NOMO-1 (cell line): Measurements from ENCODE around the gene GPATCH8.

Experiments
- DNase-seq, 2 experiments: peaks; one replicate each; lab custom pipeline; 2025; ENCODE audit not compliant: unreplicated experiment in 2 of 2; lab: John Stamatoyannopoulos, UW

GPATCH8 gene

DNA sequence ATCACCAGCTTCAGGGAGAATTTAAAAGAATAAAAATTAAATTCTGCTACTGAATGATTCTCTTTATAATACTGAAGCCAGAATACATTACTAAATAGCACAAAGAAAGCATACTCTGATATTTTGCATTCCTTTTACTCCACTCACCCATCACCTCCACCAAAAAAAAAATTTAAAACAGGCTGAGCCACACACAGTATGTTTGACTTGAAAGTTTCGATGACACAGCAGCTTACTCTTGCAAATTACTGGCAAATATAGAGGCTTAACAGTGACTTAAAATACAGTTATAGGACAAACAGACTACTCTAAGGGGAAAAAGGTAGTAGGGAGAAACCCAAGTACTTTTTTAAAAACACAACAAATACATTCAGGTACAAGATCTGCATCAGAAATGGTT, 39.2 kb downstream of the GPATCH8 start:
- DNase-seq, result no peak

DNA sequence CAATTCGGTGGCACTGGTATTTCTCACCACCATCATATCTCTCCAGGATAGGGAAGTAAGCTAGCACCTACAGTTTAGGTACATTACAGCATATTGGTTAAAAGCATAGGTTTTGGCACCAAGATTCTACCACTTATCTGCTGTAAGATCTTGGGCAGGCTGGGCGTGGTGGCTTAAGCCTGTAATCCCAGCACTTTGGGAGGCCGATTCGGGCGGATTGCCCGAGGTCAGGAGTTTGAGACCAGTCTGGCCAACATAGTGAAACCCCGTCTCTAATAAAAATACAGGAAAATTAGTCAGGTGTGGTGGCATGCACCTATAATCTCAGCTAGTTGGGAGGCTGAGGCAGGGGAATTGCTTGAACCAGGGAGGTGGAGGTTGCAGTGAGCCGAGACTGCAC, 51.4 kb downstream of the GPATCH8 start:
- no peak for DNase-seq

DNA sequence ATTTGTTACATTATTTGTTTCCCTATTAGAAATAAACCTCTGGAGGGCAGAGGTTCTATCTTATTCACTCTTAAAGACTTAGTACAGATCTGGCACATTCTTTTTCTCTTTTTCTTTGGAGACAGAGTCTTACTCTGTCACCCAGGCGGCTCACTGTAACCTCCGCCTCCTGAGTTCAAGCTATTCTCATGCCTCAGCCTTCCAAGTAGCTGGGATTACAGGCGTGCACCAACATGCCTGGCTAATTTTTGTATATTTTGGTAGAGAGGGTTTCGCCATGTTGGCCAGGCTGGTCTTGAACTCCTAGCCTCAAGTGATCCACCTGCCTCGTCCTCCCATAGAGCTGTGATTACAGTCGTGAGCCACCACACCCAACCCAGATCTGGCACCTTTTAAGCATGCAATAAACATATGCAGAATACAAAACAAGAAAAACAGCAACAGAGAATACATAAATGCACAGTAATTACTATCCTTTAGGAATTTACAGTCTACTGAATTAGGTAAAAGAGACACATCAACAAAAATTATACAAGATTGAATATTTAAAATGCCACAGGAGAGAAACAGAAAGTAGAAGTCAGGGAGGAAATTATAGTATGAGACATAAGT, 52.1 kb downstream of the GPATCH8 start:
- no peak for DNase-seq

DNA sequence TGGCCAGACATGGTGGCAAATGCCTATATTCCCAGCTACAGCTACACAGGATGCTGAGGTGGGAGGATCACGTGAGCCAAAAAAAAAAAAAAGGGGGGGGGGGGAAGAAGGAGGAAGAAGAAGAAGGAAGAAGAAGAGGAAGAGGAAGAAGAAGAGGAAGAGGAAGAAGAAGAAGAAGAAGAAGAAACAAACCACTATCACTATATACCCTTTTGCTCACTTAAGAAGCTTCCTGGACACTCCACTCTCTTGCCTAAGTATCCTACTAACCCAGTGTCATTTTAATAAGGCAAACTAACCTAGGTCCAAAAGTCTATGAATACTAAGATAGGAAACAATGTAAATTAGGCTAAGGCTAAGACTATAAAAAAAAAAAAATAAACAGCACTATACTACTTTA, 54.8 kb downstream of the GPATCH8 start:
- DNase-seq, result no peak

DNA sequence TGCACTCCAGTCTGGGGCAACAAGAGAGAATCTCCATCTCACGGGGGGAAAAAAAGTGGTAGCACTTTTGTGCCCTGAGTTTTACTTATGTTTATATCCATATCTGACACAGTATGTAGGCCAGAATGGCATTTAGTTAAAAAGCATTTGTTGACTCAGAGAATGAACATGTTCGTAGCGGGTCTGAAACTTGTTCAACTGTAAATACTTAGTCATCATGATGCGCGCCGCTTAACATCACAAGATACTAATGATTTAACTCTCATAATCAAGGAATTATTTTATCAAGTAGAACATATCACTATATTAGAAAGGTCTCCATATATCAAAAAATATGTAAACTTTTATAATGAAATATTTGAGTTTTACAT, 58.5 kb downstream of the GPATCH8 start:
- no peak for DNase-seq

DNA sequence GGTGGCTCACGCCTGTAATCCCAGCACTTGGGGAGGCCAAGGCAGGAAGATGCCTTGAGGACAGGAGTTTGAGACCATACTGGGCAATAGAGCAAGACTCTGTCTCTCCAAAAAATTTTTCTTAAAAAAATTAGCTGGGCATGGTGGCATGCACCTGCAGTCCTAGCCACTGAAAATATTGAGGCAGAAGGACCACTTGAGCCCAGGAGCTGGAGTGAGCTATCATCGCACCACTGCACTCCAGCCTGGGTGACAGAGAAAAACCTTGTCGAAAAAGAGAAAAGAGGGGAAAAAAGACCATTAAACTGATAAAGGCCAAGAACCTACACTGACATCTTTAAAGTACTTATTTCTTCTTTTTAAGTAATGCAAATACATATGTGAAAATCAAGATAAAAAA, 60.4 kb downstream of the GPATCH8 start:
- no peak for DNase-seq

DNA sequence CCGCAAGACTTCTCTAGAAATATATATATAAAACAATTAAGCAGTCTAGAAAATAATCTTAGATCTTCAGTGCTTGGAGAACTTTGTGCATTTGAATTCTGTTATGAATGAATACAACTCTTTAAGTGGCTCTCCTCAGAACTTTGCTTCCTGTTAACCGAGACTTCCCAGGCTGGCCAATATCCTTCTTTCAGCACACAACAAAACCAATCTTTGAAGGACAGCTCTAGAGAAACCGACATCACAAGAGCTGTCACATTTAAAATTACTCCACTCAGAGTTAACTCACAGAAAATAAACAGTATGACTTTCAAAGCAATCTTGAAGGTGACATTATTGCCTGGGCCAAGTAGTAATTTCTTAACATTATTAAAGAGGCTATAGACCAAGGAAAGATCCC, 64.0 kb downstream of the GPATCH8 start:
- no peak for DNase-seq

DNA sequence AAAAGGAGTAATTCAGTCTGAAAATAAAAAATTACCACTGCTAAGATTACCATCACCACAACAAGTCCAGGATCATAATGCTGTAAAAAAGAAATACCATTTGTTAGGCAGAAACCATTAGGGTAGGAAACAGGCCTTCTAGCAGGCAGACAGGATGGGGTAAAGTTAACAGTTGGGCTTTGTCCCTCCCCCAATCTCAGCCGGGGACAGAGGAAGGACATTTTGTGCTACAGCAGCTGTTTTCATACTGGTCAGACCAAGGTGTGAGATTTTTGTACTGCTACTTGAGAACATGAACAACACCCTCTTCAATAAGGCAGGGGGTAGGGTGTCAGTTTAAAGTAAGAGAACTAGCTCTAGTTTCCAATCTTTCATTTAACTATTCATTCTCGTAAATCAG, 64.6 kb downstream of the GPATCH8 start:
- no peak for DNase-seq

DNA sequence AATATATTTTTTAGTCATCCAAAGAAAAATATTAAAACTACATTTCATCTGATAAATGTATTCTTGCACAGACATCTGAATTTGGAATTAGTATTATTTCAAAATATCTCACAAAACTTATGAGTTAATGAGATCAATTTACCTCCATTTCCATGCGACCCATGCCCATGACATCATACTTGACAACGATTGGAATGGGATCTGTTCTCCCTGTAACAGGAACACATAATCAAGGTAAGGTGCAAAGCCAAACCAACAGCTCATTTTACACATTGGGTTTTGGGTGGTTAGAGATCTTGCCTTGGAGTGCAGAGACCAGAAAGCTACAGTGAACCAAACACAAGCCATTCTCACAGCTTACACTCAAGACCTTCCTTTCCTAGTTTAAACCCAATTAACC, 66.9 kb downstream of the GPATCH8 start:
- no peak for DNase-seq

DNA sequence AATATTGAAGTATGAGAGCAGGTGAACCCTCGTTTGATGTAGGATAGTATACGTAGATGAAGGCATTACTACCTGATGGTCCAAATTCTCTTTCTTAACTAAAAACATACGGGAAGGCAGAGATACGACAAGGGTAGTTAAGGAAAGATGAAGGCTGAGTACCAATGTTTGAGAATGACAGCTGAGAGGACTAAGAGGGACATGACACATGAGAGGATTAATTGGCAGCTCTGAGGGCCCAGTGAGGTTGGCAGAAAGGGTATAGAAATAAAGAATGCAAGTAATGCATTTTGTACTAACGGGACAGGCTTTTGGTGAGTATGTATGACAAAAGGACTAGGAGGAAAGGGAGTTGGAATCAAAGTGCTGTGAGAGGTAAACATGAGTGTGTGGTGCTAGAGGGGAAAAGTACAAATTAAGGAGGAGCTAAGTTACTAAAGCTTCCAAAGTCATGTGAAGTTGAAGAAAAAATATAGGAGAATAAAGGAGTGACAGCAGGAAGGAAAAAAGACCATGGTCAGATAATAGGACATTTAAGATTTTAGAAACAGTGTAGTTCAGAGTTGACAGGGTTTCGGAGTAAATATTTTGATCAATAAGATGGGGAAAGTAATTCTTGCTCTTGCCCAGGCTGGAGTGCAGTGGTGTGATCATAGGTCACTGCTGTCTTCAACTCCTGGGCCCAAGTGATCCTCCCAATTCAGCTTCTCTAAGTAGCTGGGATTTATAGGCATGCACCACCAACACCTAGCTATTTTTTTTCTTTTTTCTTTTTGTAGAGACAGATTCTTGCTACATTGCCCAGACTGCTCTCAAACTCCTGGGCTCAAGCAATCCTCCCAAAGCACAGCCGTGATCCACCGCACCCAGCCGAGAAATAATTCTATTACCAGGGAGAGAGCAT, 70.7 kb downstream of the GPATCH8 start:
- DNase-seq, result no peak

DNA sequence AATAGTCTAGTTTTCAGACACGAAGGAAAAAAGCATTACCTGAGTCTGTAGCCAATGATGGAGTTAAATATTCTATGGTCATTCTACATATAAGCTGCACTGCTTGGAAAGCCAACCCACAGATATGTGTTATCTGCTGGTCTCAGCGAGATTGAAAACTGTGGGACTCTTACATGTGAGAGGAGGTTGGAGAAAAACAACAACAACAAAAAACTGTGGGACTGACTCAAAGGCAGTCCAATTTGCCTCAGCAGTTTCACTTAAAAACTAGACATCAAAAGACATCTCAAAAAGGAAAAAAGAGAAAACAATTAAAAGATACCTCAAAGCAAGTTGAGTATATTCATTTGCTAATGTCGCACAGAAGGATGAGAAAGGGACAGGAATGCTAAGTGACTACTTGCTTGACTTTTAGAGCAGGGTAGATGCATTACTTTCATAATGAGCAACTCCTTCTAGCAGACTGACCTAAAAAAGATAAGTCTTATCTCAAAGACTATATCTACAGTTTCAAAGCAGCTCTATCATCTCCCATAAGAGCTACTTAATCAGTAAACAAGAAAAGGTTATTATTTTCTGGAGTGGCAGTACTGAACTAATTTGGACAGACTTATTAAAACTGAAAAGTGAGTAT, 78.3 kb downstream of the GPATCH8 start:
- no peak for DNase-seq

DNA sequence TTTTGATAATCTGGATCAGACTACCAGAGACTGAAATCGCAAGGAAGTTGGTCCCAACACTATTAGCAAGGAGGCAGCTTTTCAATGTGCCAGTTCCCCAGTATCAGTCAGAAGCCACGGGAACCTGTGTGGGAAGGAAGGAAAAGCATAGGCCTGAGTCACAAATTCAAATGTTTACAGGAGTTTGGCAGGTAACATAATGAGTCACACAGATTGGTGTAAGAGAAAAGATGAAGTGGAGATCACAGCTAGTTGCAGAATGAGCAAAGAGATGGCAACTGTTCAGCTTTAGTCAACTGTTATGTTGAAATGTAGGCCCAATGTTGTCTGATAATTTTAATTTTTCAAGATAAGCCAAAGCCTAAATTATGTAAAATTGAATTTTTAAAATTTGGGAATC, 85.7 kb downstream of the GPATCH8 start:
- no peak for DNase-seq

DNA sequence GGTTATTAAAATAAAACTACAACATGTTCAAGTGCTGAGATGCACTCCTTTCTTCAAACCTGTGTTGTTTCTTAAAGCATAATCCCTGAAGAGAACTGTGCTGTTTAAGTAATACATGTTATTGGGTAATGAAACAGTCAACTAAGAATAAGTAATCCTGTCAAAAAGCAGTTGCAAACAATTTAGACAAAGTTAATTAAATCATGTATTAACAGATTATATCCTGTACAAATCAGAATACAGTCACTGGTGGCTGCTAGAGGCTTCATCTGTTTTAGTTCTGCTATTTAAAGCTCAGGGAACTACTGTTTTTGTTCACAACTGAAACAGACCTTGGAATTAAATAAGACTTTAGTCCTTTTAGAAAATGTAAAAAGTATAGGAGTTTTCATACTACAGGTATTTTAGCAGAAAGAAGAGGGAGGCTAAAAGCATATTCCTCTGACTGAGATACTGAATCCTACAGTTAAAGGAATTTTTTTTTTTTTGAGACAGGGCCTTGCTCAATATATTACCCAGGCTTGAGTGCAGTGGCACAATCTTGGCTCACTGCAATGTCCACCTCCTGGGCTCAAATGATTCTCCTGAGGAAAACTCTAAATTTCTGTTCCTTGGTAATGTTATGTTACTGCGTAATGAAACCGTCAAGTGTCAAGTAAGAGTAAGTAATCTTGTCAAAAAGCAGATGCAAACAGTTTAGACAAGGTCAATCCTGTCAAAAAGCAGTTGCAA, 86.5 kb downstream of the GPATCH8 start:
- no peak for DNase-seq

DNA sequence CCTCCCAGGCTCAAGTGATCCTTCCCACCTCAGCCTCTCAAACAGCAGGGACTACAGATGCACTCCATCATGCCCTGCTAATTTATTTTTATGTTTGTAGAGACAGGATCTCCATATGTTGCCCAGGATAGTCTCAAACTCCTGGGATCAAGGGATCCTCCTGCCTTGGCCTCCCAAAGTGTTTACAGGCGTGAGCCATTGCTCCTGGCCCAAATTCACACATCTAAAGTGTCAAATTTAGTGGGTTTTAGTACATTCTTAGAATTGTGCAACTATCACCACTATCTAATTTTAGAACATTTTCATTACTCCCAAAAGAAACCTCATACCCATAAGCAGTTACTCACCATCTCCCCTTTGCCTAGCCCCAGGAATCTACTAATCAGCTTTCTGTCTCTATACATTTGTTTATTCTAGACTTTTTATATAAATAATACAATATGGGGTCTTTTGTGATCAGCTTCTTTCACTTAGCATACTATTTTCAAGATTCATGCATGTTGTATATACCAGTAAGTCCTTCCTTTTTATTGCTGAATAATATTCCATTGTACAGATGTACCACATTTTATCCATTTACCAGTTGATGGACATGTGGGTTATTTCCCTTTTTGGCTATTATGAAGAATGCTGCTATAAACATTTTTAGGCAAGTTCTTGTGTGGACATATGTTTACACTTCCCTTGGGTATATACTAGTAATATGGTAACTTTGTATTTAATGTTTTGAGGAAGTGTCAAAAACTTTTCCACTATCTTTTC, 88.6 kb downstream of the GPATCH8 start:
- no peak for DNase-seq

DNA sequence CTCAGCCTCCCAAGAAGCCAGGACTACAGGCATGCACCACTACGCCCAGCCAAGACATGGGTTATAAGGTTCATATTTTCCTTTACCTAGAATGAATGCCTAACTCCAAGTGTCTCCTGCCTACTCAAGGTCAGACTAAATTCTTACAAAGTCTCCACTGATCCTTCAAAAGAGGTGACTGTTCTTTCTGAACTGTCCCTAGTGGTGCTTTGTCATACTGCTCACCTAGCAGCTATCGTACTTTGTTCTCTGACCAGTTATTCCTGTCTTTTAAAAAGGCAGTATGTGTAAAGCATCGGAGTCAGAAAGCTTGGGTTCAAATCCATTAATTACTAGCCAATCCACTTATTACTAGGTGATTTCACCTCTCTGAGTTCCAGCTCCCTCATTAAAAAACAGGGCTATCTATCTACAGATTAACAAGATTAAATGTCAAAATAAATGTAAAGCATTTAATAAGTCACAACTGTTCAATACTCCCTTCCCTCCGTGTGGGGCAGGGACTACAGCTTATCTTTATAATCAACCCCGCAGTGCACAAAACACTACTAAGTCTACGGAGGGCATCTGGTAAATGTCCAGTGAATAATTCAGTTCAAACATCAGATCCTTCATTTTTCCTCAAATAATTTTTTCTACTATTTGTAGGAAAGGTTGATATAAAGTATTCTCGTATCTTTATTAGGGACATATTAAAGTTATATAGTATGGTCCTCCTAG, 93.7 kb downstream of the GPATCH8 start:
- DNase-seq, result no peak

DNA sequence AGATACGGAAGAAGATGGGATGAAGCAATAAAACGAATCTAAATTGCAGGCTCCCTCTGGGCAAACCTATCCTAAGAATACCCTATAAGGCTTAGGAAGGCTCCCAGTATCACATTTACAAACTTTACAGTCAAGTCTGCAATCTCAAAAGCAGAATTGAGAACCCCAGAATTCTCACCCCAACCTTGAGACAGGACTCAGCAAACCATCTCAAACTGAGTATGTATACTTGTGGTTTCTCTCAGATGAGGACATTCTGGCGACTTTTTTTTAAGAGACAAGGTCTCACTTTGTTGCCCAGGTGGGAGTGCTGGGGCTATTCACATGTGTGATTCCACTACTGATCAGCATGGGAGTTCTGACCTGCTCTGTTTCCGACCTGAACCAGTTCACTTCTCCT, 94.4 kb downstream of the GPATCH8 start:
- no peak for DNase-seq

DNA sequence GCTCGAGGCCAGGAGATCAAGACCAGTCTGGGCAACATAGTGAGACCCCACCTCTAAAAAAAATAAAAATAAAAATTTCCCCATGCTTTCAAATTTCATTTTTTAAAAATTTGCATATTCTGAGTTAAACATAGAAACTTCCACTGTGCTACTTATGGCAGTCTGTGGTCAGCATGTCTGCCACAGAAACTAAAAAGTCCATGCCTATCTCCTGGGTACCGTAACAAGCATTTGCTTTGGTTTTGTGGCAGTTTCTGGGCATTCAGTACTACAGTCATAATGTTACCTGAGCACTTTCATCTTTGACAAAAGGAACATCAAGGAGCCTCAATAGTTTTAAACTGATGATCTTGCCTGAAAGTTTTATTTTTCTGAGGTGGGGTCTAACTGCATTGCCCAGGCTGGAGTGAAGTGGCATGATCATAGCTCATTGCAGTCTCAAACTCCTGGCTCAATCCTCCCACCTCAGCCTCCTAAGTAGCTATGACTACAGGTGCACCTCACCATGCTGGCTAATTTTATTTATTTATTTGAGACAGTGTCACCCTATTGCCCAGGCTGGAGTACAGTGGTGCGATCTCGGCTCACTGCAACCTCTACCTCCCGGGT, 100.5 kb downstream of the GPATCH8 start:
- no peak for DNase-seq

DNA sequence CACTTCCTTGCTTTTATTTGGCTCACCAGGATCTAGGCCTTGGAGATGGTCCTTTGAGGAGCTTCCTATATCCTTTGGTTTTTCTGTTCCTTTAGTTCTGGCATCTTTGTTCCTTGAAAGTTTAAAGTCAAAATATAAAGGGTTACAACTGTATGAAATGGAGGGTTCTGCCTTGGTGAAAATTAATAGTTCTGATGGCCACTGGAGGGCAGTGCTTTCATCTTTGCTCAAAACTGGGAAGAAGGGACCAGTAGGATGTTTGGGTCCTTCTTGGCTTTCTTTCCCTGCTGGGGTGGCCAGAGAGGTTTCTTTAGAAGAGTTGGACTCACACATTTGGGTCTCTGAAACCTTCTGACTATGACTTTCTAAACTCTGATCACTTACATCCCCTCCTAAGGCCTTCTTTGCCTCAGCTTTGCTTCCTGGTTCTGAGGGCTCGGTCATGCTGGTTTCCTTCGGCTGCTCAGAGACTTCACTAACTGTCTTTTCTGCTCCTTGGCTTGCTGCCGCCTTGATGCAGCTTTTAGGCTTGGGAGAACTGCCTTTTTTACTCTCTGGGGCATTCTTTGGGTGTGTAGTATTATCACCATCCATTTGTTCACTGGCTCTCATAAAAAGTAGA, 102.9 kb downstream of the GPATCH8 start:
- no peak for DNase-seq
